ENCODE measurements around the gene VAV1. TPM values are rescaled to one million over a fixed set of nuclear protein-coding genes. Genes with fewer than 3 reads are reported as not detected.

Gene VAV1
- total and polyA plus RNA-seq, 9 of the 15 experiments (the other 6 are each of a cell fraction or from before 2014, with no cell fraction given), result 0.46 to 20.1 (median 11.1) TPM

DNA sequence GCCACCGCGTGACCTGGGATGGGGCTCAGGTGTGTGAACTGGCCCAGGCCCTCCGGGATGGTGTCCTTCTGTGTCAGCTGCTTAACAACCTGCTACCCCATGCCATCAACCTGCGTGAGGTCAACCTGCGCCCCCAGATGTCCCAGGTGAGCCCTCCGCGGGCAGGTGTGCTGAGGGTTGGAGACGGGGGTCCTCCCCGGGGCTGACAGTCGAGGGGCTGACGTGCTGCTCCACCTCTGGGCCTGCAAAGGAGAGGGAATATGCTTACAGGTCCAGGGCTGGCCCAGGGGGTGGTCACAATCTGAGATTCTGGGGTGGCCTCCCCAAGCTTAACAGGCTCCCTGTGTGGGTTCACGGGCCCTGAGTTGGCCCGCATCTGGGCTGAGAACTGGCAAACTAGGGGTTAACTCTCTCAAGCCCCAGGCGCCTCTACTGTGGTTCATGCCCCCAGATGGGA is 386 bp downstream of the VAV1 start (continued):
- TF ChIP-seq, protein P1, sequence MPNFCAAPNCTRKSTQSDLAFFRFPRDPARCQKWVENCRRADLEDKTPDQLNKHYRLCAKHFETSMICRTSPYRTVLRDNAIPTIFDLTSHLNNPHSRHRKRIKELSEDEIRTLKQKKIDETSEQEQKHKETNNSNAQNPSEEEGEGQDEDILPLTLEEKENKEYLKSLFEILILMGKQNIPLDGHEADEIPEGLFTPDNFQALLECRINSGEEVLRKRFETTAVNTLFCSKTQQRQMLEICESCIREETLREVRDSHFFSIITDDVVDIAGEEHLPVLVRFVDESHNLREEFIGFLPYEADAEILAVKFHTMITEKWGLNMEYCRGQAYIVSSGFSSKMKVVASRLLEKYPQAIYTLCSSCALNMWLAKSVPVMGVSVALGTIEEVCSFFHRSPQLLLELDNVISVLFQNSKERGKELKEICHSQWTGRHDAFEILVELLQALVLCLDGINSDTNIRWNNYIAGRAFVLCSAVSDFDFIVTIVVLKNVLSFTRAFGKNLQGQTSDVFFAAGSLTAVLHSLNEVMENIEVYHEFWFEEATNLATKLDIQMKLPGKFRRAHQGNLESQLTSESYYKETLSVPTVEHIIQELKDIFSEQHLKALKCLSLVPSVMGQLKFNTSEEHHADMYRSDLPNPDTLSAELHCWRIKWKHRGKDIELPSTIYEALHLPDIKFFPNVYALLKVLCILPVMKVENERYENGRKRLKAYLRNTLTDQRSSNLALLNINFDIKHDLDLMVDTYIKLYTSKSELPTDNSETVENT (CRISPR knock-in tag; IDR thresholded peaks at IDR 0.05), result 0 out of 2 replicates have a peak, but pooled peaks have one; percentile 51
- TF ChIP-seq, protein P2, sequence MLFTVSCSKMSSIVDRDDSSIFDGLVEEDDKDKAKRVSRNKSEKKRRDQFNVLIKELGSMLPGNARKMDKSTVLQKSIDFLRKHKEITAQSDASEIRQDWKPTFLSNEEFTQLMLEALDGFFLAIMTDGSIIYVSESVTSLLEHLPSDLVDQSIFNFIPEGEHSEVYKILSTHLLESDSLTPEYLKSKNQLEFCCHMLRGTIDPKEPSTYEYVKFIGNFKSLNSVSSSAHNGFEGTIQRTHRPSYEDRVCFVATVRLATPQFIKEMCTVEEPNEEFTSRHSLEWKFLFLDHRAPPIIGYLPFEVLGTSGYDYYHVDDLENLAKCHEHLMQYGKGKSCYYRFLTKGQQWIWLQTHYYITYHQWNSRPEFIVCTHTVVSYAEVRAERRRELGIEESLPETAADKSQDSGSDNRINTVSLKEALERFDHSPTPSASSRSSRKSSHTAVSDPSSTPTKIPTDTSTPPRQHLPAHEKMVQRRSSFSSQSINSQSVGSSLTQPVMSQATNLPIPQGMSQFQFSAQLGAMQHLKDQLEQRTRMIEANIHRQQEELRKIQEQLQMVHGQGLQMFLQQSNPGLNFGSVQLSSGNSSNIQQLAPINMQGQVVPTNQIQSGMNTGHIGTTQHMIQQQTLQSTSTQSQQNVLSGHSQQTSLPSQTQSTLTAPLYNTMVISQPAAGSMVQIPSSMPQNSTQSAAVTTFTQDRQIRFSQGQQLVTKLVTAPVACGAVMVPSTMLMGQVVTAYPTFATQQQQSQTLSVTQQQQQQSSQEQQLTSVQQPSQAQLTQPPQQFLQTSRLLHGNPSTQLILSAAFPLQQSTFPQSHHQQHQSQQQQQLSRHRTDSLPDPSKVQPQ (CRISPR knock-in tag; IDR thresholded peaks at IDR 0.05; ENCODE audit: borderline replicate concordance), result no peak
- peak; percentile 9; the same call in 1 of the 2 replicates for TF ChIP-seq RB1 (IDR thresholded peaks at IDR 0.05; ENCODE audit: low read depth)

DNA sequence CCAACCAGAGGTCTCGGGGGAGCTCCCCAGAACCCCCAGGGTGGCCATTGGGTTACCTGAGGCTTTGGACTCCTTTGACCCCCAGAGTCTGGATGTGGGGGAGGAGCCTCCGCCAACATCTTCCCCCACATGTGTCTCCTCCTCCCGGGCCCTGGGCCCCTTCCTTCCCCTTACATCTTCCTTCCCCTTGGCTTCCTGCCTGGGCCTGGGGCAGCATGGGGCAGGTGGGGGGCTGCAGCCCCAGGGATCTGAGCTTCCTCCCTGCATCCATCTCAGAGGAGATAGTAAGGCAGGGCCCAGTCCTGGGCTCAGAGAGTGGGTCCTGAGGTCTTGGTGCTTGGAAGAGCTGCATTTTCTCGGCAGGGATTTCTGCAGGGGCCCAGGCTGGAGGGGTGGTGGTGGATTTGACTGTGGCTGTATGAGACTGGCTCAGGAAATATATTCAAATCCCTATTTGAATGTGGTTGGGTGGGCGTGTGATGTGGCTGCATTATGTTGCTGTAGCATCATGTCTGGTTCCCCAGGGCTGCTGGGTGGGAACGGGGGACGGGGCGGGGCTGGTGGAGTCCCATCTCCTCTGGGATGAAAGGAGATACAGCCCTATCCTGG is 919 bp downstream of the VAV1 start:
- in situ Hi-C loops (cut with MboI), result no loop called here
- no TSS peak for BruUV-seq (replicated peaks)
- intact Hi-C loops (cut with micrococcal nuclease), result loop anchor here (2.0 kb wide), 1 partner anchor 37 kb away; the partner anchor contains the start of gene GPR108
- peak overlapping the region; percentile 62 for H3K4me3 ChIP-seq
- H3K4me1 ChIP-seq (replicated peaks in 1 of 2; ENCODE audit: control insufficient read depth in 2 of 2, insufficient read depth in 2 of 2, low read length in 2 of 2), result peaks cover 4 to 29% of the 10 kb centered on the region in 2 experiments; a peak in 4 of 5 replicates
- 40% methylated on average over 5 of the region's 8 CpGs for WGBS (ENCODE audit: insufficient coverage, low coverage, missing lambda C conversion rate)
- peak overlapping the region; percentile 90 for H2AFZ ChIP-seq (ENCODE audit: low read depth, low read length)
- H3K9me1 ChIP-seq (ENCODE audit: control insufficient read depth, insufficient read depth, low read length), result no peaks in the 10 kb centered on the region
- no peak overlapping the region; the same call in 2 of the 3 replicates for H3K27ac ChIP-seq (ENCODE audit: extremely low read depth, low read depth, low read length)
- peak; percentile 59 for ATAC-seq
- H3K9me3 ChIP-seq (replicated peaks; ENCODE audit: control insufficient read depth, insufficient read depth, low read depth, low read length), result no peaks in the 10 kb centered on the region
- ChIA-PET CTCF (ENCODE audit: low intra/inter-chr PET ratio) (no interaction called here), POLR2A (interaction anchor here (0.6 to 1.7 kb wide), 2 partner anchors 13 to 619 kb away, joined by 3 to 8 read pairs; no protein-coding TSS in a partner anchor)
- no peaks in the 10 kb centered on the region for H3K36me3 ChIP-seq (ENCODE audit: control insufficient read depth, insufficient read depth, low read length)
- H3K9ac ChIP-seq (ENCODE audit: insufficient read depth in 1 of 2, low read depth in 2 of 2, low read length in 2 of 2), result peak overlapping the region; percentile 54 to 94
- peak in 2 of 4 experiments; percentile 35 to 43 for DNase-seq (ENCODE audit: extremely low read depth in 1 of 4, low spot score in 3 of 4)
- H4K20me1 ChIP-seq (replicated peaks; ENCODE audit: control insufficient read depth, insufficient read depth, low read length), result 0 out of 2 replicates have a peak, but pooled peaks cover 2% of the 10 kb centered on the region
- H3K27me3 ChIP-seq (ENCODE audit: control insufficient read depth in 2 of 2, insufficient read depth in 2 of 2, low read length in 2 of 2), result no peaks in the 10 kb centered on the region
- peak overlapping the region; percentile 90 for H3K4me2 ChIP-seq (ENCODE audit: insufficient read depth, low read length)
- H3K79me2 ChIP-seq (ENCODE audit: control insufficient read depth, insufficient read depth, low read length), result peaks cover 14% of the 10 kb centered on the region; the same call in 2 of the 3 replicates
- no peak for FAIRE-seq
- TF ChIP-seq EP300 (IDR thresholded peaks at IDR 0.05; ENCODE audit: low read length) (no peak), KLF16 (IDR thresholded peaks at IDR 0.05) (no peak), NFE2 (IDR thresholded peaks at IDR 0.05; ENCODE audit: low read depth) (no peak), FIP1L1 (IDR thresholded peaks at IDR 0.05; ENCODE audit: low read depth, low read length, poor library complexity, severe bottlenecking) (no peak), ZBTB7A (IDR thresholded peaks at IDR 0.05; ENCODE audit: borderline replicate concordance, control insufficient read depth, low read depth, low read length) (peak; percentile 42; the same call in 1 of the 2 replicates), CEBPG (CRISPR knock-in tag; IDR thresholded peaks at IDR 0.05) (no peak), CEBPG (tag; conservative IDR thresholded peaks at IDR 0.05 in 1 of 2, IDR thresholded peaks at IDR 0.05 in 1 of 2) (no peak), NFRKB (IDR thresholded peaks at IDR 0.05; ENCODE audit: low read depth) (no peak)

Data from K562 (cell line).